OCI-LY3 (cell line): Measurements from ENCODE around the gene RPS6KB2.

Experiments
- H2AFZ ChIP-seq: fragments of 200-600, 300-600 bp; shearing (Covaris generic); 2 replicates; pipeline ENCODE4 v1.6.0; 2014; ENCODE audit warnings: antibody characterized with exemption, low read depth, low read length
- H3K27ac ChIP-seq: fragments of 200-600, 300-600 bp; sonication (generic); 2 replicates; pipeline ENCODE4 v1.5.1; 2014; ENCODE audit warnings: mild to moderate bottlenecking, low read length, moderate library complexity, mixed read lengths
- H3K27me3 ChIP-seq: fragments of 200-600, 300-600 bp; sonication (generic); 2 replicates; pipeline ENCODE4 v1.6.1; 2014; ENCODE audit warnings: low read depth, low read length, mixed read lengths
- H3K36me3 ChIP-seq: fragments of 200-600, 300-600 bp; sonication (generic); replicated peaks from 2 replicates; pipeline ENCODE3; 2014; ENCODE audit warnings: low read depth, low read length, mixed read lengths
- H3K4me1 ChIP-seq: fragments of 300-600, 200-600 bp; sonication (generic); 2 replicates; pipeline ENCODE4 v1.6.1; 2014; ENCODE audit warnings: low read length, mixed read lengths
- H3K4me2 ChIP-seq: fragments of 200-600, 300-600 bp; sonication (generic); 2 replicates; pipeline ENCODE4 v1.6.1; 2014; ENCODE audit warnings: low read length, mixed read lengths
- H3K4me3 ChIP-seq: fragments of 300-600, 200-600 bp; sonication (generic); 2 replicates; pipeline ENCODE4 v1.5.1; 2014; ENCODE audit warnings: antibody characterized with exemption, mild to moderate bottlenecking, low read length, moderate library complexity
- H3K79me2 ChIP-seq: fragments of 300-600, 200-600 bp; shearing (Covaris generic); 2 replicates; pipeline ENCODE4 v1.6.1; 2014; ENCODE audit warnings: mild to moderate bottlenecking, low read length, mixed read lengths
- H3K9ac ChIP-seq: fragments of 300-600, 200-600 bp; shearing (Covaris generic); 2 replicates; pipeline ENCODE4 v1.6.0; 2014; ENCODE audit warnings: mild to moderate bottlenecking, low read length, moderate library complexity
- H3K9me3 ChIP-seq: fragments of 200-600, 300-600 bp; shearing (Covaris generic); 2 replicates; pipeline ENCODE4 v1.6.1; 2014; ENCODE audit warnings: low read length, mixed read lengths; ENCODE audit not compliant: insufficient read depth
- H4K20me1 ChIP-seq: fragments of 200-600, 300-600 bp; sonication (generic); 2 replicates; pipeline ENCODE4 v1.6.1; 2016; ENCODE audit warnings: low read length, mixed read lengths; ENCODE audit not compliant: insufficient read depth
- EZH2phosphoT487 ChIP-seq: fragments of 200-600 bp; shearing (Covaris generic); IDR thresholded peaks from 2 replicates; pipeline ENCODE4 v1.6.1; 2018; ENCODE audit warnings: antibody characterized with exemption, mixed run types, low read depth
- TF ChIP-seq, protein P1 (sequence below): fragments of 200-600, 300-600 bp; sonication (generic); IDR thresholded peaks from 2 replicates; pipeline ENCODE4 v1.5.1; 2014; ENCODE audit warnings: antibody characterized with exemption, low read length, low read depth

The RPS6KB2 gene

GRCh38 chr11:67410369-67410831, 17.9 kb upstream of the RPS6KB2 start:
- no peak overlapping the region for H3K4me3 ChIP-seq
- H3K9me3 ChIP-seq, result no peaks in the 10 kb centered on the region
- no peak overlapping the region for H3K27ac ChIP-seq
- no peaks in the 10 kb centered on the region for H4K20me1 ChIP-seq
- H3K9ac ChIP-seq, result no peak overlapping the region
- no peak overlapping the region for H3K4me2 ChIP-seq
- no peaks in the 10 kb centered on the region for H3K36me3 ChIP-seq
- TF ChIP-seq EZH2phosphoT487, result no peak
- TF ChIP-seq, protein P1, sequence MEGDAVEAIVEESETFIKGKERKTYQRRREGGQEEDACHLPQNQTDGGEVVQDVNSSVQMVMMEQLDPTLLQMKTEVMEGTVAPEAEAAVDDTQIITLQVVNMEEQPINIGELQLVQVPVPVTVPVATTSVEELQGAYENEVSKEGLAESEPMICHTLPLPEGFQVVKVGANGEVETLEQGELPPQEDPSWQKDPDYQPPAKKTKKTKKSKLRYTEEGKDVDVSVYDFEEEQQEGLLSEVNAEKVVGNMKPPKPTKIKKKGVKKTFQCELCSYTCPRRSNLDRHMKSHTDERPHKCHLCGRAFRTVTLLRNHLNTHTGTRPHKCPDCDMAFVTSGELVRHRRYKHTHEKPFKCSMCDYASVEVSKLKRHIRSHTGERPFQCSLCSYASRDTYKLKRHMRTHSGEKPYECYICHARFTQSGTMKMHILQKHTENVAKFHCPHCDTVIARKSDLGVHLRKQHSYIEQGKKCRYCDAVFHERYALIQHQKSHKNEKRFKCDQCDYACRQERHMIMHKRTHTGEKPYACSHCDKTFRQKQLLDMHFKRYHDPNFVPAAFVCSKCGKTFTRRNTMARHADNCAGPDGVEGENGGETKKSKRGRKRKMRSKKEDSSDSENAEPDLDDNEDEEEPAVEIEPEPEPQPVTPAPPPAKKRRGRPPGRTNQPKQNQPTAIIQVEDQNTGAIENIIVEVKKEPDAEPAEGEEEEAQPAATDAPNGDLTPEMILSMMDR, result no peak
- H3K79me2 ChIP-seq, result no peaks in the 10 kb centered on the region
- no peak overlapping the region for H2AFZ ChIP-seq
- peaks cover 33% of the 10 kb centered on the region for H3K4me1 ChIP-seq
- H3K27me3 ChIP-seq, result peaks cover 21% of the 10 kb centered on the region

DNA sequence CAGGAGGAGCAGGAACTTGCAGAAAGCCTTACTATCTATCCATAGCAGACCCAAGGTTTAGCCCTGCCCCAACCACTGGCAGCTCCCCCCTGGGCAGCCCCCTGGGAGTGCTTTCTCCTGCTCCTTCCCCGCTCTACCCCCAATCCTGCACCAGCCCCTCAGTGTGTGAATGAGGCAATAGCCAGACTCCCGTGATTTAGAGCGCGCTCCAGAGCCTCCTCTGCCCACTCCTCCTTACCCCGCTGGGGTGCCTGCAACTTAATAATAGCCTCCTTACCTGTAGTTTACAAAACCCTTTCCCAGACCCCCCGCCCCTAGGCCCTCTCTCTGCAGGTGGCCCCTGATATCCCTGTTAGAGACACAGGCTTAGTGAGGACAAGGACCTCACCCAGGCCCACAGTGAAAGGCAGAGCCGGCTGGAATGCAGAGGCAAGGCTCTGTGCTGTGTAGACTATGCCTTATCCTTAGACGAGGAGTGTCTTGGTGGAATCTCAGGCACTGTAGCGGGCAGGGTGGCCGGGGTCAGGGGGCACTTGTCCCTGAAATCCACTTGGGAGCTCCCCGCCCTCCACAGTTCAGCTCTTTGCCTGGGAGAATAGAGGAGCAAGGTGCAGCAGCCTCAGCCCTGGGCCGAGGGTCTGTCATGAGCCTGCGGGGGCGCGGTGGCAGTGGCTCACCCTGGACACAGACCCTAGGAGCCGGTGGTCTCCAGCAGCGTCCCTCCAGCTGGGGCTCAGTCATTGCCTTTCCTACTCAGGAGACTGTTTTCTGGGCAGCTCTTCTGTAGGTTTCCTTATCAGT, 17.1 kb upstream of the RPS6KB2 start:
- H3K9me3 ChIP-seq, result no peaks in the 10 kb centered on the region
- H3K36me3 ChIP-seq, result no peaks in the 10 kb centered on the region
- no peak overlapping the region for H2AFZ ChIP-seq
- no peak overlapping the region for H3K4me3 ChIP-seq
- H3K27ac ChIP-seq, result no peak overlapping the region
- no peaks in the 10 kb centered on the region for H4K20me1 ChIP-seq
- TF ChIP-seq EZH2phosphoT487, result no peak
- TF ChIP-seq, protein P1, result no peak
- no peaks in the 10 kb centered on the region for H3K79me2 ChIP-seq
- H3K4me2 ChIP-seq, result no peak overlapping the region
- H3K9ac ChIP-seq, result no peak overlapping the region
- peaks cover 33% of the 10 kb centered on the region for H3K4me1 ChIP-seq
- peaks cover 21% of the 10 kb centered on the region for H3K27me3 ChIP-seq

DNA sequence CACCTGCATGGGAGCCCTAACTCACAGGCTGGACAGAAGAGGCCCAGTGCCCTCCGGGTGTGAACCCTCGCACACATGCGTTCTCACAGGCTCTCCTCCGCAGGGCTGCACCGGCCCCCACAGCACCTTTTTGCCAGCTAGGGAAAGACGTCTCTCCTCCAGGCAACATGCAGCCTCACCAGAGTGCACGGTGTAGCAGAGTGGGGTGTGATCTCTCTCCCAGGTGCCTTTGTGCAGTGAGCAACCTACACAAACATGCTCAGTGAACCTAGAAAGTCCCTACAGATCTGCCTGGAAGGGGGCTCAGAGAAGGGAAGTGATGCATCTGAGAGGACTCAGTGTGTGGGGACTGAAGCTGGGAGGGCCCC, 16.5 kb upstream of the RPS6KB2 start:
- Histone ChIP-seq H3K4me1 (peaks cover 33% of the 10 kb centered on the region), H4K20me1 (no peaks in the 10 kb centered on the region), H3K27ac (no peak overlapping the region), H3K79me2 (no peaks in the 10 kb centered on the region), H3K4me2 (peak overlapping the region; percentile 13; the same call in 1 of the 2 replicates), H3K4me3 (no peak overlapping the region), H3K36me3 (no peaks in the 10 kb centered on the region), H3K27me3 (peaks cover 26% of the 10 kb centered on the region), H3K9me3 (no peaks in the 10 kb centered on the region), H2AFZ (no peak overlapping the region), H3K9ac (no peak overlapping the region)
- TF ChIP-seq, protein P1, result no peak

GRCh38 chr11:67412495-67413179, 15.7 kb upstream of the RPS6KB2 start:
- no peak overlapping the region for H3K9ac ChIP-seq
- H2AFZ ChIP-seq, result no peak overlapping the region
- H3K79me2 ChIP-seq, result no peaks in the 10 kb centered on the region
- H4K20me1 ChIP-seq, result no peaks in the 10 kb centered on the region
- peaks cover 33% of the 10 kb centered on the region for H3K27me3 ChIP-seq
- peaks cover 33% of the 10 kb centered on the region for H3K4me1 ChIP-seq
- H3K36me3 ChIP-seq, result no peaks in the 10 kb centered on the region
- no peak overlapping the region for H3K27ac ChIP-seq
- no peak overlapping the region for H3K4me3 ChIP-seq
- TF ChIP-seq EZH2phosphoT487, result no peak
- TF ChIP-seq, protein P1, result no peak
- no peak overlapping the region for H3K4me2 ChIP-seq
- H3K9me3 ChIP-seq, result no peaks in the 10 kb centered on the region
